GM21447 (cell line): ENCODE results near the gene KCTD21.
"Not testable (repeated sequence)": the region's sequence is repeated elsewhere in the genome, so short reads cannot be mapped to it uniquely, and the experiment has no call there.

Experiments used
- ATAC-seq: cut with Tn5 transposase; IDR thresholded peaks from one replicate; pipeline ENCODE4 v1.9.1; 2021; ENCODE audit not compliant: unreplicated experiment

Gene KCTD21

GRCh38 chr11:78188286-78189173, at the start of gene KCTD21, which contains the start of gene USP35:
Gene KCTD21, minus strand, starts transcription at chr11:78188626. Its CDS starts 14,072 bp downstream, at chr11:78174554.
Gene USP35, plus strand, starts transcription at chr11:78188919. Its CDS starts 7,327 bp downstream, at chr11:78196246.
- peak; percentile 90 for ATAC-seq

GRCh38 chr11:78237293-78238046, 49.0 kb upstream of the KCTD21 start:
- ATAC-seq, result no peak

GRCh38 chr11:78234006-78234405, 45.6 kb upstream of the KCTD21 start:
- ATAC-seq, result no peak

GRCh38 chr11:78233046-78233445, 44.6 kb upstream of the KCTD21 start:
- ATAC-seq, result not testable (repeated sequence)

- ATAC-seq, result no peak
These were observed 43.6 kb upstream of the KCTD21 start for GRCh38 chr11:78231962-78232501.

GRCh38 chr11:78230161-78230877, 41.9 kb upstream of the KCTD21 start:
- no peak for ATAC-seq

GRCh38 chr11:78229106-78229505, 40.7 kb upstream of the KCTD21 start:
- ATAC-seq, result no peak

GRCh38 chr11:78228467-78228866, 40.0 kb upstream of the KCTD21 start:
- peak; percentile 56 for ATAC-seq

GRCh38 chr11:78227921-78228320, 39.5 kb upstream of the KCTD21 start:
- ATAC-seq, result peak; percentile 44

- ATAC-seq, result peak; percentile 26
These were observed 38.6 kb upstream of the KCTD21 start for GRCh38 chr11:78226684-78227680.

- no peak for ATAC-seq
These were observed 36.5 kb upstream of the KCTD21 start for GRCh38 chr11:78224906-78225420.

- no peak for ATAC-seq
These were observed 36.1 kb upstream of the KCTD21 start for GRCh38 chr11:78224506-78224905.

GRCh38 chr11:78223320-78223954, 35.0 kb upstream of the KCTD21 start:
- peak; percentile 77 for ATAC-seq

- not testable (repeated sequence) for ATAC-seq
These were observed 34.3 kb upstream of the KCTD21 start for GRCh38 chr11:78222726-78223125.

GRCh38 chr11:78221396-78222315, 33.2 kb upstream of the KCTD21 start:
- no peak for ATAC-seq

GRCh38 chr11:78220218-78221157, 32.1 kb upstream of the KCTD21 start:
- no peak for ATAC-seq
